ENCODE measurements around the gene SOST.

- no peak for TF ChIP-seq POLR2AphosphoS5 (IDR thresholded peaks at IDR 0.05; ENCODE audit: low read depth, low read length)
- no peak for TF ChIP-seq CTCF (IDR thresholded peaks at IDR 0.05)
- no peak for TF ChIP-seq REST (IDR thresholded peaks at IDR 0.05; ENCODE audit: insufficient read depth in 1 of 2, low read depth in 2 of 2, low read length in 1 of 2)
- TF ChIP-seq SIN3A (IDR thresholded peaks at IDR 0.05; ENCODE audit: borderline replicate concordance, insufficient read depth, low read depth, low read length): no peak
Observed at GRCh38 chr17:43732958-43733357, 25.6 kb downstream of the SOST start.
